Stimulated activated CD8-positive, alpha-beta memory T cell treated with anti-CD3 and anti-CD28 coated beads, Interleukin-12 subunit alpha, Interleukin-12 subunit beta, amount 100 ng/mL, for 1 hour (primary cell): ENCODE data around the gene NKX1-1.
"Not testable (repeated sequence)": the region's sequence is repeated elsewhere in the genome, so short reads cannot be mapped to it uniquely, and the experiment has no call there.

Experiments
- DNase-seq: peaks from one replicate; pipeline ENCODE4 v3.0.0-alpha.2; 2020; ENCODE audit warnings: low read depth

The NKX1-1 gene

GRCh38 chr4:1404573-1405253, 1.5 kb downstream of the NKX1-1 start:
- DNase-seq: no peak

GRCh38 chr4:1403591-1404572, 2.4 kb downstream of the NKX1-1 start:
- no peak for DNase-seq

GRCh38 chr4:1403177-1403583, 3.1 kb downstream of the NKX1-1 start:
- no peak for DNase-seq

GRCh38 chr4:1402516-1403091, 3.6 kb downstream of the NKX1-1 start:
- no peak for DNase-seq

GRCh38 chr4:1402021-1402515, 4.2 kb downstream of the NKX1-1 start:
- no peak for DNase-seq

GRCh38 chr4:1401409-1402020, 4.7 kb downstream of the NKX1-1 start:
- DNase-seq: no peak

- DNase-seq: no peak
Observed at GRCh38 chr4:1400831-1401408, 5.3 kb downstream of the NKX1-1 start.

GRCh38 chr4:1400191-1400805, 5.9 kb downstream of the NKX1-1 start:
- DNase-seq: no peak

GRCh38 chr4:1399508-1400190, 6.6 kb downstream of the NKX1-1 start:
- no peak for DNase-seq

GRCh38 chr4:1398681-1399507, 7.3 kb downstream of the NKX1-1 start:
- DNase-seq: no peak

GRCh38 chr4:1396806-1397455, 9.3 kb downstream of the NKX1-1 start:
- DNase-seq: no peak

- DNase-seq: no peak
Observed at GRCh38 chr4:1395941-1396805, 10.1 kb downstream of the NKX1-1 start.

GRCh38 chr4:1395389-1395820, 10.8 kb downstream of the NKX1-1 start:
- DNase-seq: not testable (repeated sequence)

GRCh38 chr4:1394554-1395388, 11.5 kb downstream of the NKX1-1 start:
- not testable (repeated sequence) for DNase-seq

- DNase-seq: no peak
Observed at GRCh38 chr4:1393866-1394265, 12.4 kb downstream of the NKX1-1 start.

- not testable (repeated sequence) for DNase-seq
Observed at GRCh38 chr4:1393363-1393762, 12.9 kb downstream of the NKX1-1 start.
